GM23248 (cell line): ENCODE measurements around the gene KCNC1.

Experiments
- EZH2 ChIP-seq: fragments of 200-600 bp; sonication (generic); IDR thresholded peaks from 2 replicates; pipeline ENCODE4 v1.6.1; 2018; ENCODE audit warnings: antibody characterized with exemption, mild to moderate bottlenecking; ENCODE audit not compliant: insufficient read depth, poor library complexity, severe bottlenecking
- EZH2phosphoT487 ChIP-seq: fragments of 200-600 bp; sonication (generic); IDR thresholded peaks from 2 replicates; pipeline ENCODE4 v1.6.1; 2018; ENCODE audit warnings: antibody characterized with exemption, moderate library complexity, mild to moderate bottlenecking, low read depth; ENCODE audit not compliant: insufficient read depth

GRCh38 chr11:17798253-17798652 lies 63.7 kb downstream of the KCNC1 start:
- TF ChIP-seq EZH2phosphoT487: no peak
- no peak for TF ChIP-seq EZH2
